Fibroblast of peridontal ligament (primary cell): Measurements from ENCODE around the gene KDM3B.
A peak's percentile ranks its signal among the peaks of the same experiment; 100 is the strongest.

Experiments
- DNase-seq: peaks from one replicate; pipeline ENCODE4 v3.0.0-alpha.2; 2010; ENCODE audit errors: extremely low read depth

The KDM3B gene

GRCh38 chr5:138448481-138449398 is 96.3 kb downstream of the KDM3B start:
- DNase-seq: peak; percentile 69

DNA sequence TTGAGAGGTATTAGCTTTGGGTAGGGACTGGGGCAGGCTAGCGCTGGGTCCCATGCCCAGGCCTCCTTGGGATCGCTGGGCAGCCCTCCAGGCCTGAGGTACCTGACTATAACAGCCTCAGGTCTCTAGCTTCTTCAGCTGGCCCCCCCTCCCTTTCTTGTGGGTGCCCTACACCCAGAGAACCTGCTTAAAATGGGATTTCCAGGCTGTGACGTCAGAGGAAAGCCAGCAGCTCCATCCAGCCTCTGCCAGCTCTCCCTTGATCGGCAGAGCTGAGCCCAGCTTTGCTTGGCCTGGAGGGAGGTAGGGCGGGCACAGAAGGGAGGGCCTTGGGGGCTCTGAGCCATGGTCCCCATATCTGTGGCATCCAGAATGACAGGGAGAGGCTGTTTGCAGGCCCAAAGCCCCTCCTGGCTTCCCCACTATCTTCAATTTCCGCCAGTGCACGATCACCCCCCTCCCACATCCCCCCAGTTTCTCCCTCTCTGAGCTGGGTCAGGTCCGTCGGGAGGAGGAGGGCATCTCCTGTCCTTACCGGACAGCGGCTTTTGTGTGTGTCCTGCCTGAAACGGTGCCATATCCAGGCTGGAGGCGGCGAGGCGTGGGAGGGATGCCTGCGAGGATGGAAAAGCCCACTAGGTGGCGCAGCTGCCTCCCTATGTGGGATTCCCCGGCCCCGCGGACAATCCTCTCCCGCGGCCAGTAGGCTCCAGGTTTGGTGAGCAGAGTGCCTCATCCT is 97.2 kb downstream of the KDM3B start:
- DNase-seq: peak; percentile 76

- DNase-seq: no peak
These were observed 98.5 kb downstream of the KDM3B start for GRCh38 chr5:138450971-138451370.

GRCh38 chr5:138452720-138453119 is 100.2 kb downstream of the KDM3B start:
- no peak for DNase-seq

GRCh38 chr5:138453590-138453989 is 101.1 kb downstream of the KDM3B start:
- no peak for DNase-seq

DNA sequence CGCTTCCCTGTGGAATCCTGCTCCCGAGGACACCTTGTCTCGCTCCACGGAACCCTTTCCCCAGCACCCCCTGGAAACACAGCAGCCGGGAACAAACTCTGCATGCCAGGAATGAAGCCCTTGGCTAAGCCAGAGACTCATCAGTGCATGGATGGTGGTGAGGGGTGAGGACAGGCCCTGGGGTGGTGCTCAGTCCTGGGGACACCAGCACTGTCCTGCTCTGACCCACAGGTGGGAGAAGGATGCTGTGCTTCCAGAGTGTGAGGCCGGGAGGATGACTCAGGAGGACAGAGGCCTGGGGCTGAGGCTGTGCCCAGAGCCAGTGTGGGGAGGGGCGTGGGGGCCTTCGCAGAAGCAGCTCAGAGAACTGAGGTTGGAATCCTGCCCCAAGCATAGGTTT is 101.6 kb downstream of the KDM3B start:
- no peak for DNase-seq

DNA sequence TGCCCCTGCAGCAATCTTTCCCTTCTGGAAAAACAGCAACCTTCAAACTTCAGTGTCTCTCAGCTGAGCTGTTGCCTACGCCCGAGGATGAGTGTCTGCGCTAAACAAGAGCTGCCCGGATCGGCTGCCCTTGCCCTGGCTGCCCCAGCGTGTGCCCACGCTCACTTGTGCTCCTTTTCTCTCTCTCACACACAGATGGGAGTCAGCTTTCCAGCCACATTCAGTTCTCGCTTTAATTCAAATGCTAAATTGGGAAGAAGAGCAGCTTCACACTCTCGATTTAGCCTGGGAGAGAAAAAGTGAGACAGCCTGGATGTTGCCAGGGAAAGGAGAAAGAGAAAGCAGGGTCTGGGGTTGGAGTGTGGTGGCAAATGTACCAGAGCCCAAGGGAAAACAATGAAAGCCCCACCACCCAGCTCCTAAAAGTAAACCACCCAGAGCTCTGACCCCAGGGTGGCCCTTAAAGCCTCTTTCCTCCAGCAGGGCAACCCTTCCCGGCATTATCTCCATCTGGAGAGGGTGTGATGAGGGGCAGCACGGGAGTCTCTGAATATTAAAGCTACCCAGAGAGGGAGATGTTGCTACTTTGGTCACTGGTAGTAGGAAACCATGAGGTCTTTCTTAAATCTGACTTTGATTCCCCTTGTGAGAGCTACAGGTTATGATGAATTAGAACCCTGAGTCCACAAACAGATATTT is 102.9 kb downstream of the KDM3B start:
- no peak for DNase-seq

DNA sequence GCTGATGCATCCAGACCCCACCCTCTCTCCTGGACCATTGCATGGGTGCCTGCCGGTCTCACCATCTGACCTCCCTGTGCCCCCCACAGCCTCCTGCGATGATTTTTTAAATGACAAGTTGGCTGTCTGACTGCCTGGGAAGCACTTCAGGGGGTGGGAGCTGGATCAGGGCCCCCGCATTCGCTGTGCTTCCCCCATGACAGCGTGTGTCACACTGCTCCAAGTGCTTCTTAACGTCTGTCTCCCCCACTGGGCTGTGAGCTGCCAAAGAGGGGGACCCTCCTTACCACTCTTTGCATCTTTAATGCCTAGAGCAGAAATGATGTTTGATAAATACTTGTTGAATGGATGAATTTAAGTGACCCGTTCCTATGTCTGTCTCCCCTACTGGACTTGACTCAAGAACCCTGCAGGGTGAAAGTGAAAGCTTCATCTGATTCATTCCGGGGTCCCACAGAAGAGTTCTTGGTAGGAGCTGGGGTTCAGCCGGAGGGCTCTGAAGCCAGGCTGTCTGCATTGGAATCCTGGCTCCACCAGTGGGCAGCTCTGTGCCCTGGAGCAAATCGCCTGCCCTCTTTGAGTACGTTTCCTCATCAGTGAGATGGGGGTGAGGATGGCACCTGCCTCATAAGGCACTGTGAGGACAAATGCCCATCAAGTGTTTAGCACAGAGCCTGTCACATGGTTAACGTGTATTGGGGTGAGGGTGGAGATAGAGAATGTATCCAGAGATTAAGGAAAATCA is 105.2 kb downstream of the KDM3B start:
- no peak for DNase-seq

DNA sequence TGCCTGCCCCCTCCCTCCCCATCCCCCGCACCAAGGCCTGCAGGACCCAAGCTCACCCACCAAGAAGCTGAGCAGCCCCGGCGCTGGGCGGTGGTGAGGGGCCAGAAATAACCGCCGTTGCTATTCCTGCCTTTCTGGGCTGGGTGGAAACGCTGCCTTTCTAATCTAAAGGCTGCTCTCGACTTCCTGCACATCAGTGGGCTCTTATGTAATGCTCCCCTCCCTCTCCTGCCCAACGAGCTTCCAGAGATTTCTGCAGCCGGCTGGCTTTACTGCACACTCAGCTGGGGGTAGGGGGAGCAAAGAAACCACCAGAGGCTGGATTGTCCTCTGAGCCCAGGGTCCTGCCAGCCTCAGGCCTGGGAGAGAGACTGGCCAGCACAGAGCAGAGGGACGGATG is 105.9 kb downstream of the KDM3B start:
- DNase-seq: no peak

GRCh38 chr5:138458856-138459255 is 106.4 kb downstream of the KDM3B start:
- DNase-seq: no peak

- DNase-seq: no peak
These were observed 106.9 kb downstream of the KDM3B start for GRCh38 chr5:138459311-138459933.

- DNase-seq: no peak
These were observed 107.7 kb downstream of the KDM3B start for GRCh38 chr5:138460032-138460693.

DNA sequence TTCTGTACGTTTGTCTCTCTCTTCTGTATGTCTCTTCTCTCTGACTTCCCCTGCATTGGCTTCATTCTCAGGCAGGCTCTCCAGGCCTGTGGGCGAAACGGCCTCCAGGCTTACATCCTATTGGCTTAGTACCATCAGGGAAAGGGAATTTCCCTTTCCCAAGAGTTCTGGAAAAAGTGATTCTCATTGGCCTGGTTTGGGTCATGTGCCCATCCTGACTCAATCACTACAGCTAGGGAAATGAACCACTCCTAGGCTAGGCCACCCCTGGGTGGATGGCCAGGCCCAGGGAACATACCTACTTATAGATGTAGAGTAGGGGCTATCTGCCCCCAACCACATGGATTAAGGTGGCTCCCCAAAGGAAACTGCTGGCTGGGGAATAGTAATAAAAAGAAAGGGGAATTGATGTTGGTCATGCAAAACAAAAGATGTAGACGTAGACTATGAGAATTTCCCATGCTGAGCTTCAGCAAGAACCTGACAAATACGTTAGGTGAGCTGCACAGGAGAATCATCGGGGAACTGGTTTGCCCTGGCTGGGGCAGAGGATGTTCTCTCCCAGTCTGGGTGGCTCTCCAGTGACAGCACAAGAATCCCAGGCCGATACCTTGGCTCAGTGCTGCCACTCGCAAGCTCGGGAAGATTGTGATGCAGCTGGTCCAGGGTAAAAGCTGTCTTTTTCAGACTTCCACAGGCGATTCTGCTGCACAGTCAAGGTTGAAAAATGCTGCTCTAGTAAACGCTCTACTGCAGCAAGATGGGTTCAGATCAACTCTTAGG is 109.0 kb downstream of the KDM3B start:
- DNase-seq: peak; percentile 89

DNA sequence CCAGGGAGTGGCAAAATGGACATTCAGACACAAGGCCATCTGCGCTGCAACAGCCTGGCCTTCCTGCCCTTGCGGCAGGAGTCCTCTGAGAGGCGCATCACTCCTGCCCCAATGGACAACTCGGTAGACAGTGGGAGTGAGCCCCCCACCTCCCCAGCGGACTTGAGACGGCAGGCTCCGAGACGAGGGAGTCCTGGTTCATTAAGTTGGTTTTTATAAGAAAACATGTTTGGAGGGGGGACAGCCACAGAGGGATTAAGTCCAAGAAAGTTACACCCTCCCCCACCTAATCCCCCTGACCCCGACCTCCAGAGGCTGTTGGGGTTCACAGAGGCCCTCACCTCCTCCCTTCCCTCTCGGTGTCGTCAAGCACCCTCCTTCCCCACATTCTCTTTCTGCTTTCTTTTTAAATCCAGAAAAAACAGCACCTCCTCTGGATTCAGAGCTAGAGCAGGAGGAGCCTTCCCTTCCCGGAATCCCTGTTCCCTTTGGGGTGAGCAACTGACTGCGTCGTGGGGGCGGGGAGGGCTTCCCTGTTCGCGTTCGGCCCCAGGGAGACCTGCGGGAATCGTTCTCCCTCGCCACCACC is 111.0 kb downstream of the KDM3B start:
- peak; percentile 87 for DNase-seq

GRCh38 chr5:138464008-138464387 is 111.5 kb downstream of the KDM3B start:
- peak; percentile 94 for DNase-seq

- peak; percentile 99 for DNase-seq
These were observed 112.1 kb downstream of the KDM3B start for GRCh38 chr5:138464388-138465260.

DNA sequence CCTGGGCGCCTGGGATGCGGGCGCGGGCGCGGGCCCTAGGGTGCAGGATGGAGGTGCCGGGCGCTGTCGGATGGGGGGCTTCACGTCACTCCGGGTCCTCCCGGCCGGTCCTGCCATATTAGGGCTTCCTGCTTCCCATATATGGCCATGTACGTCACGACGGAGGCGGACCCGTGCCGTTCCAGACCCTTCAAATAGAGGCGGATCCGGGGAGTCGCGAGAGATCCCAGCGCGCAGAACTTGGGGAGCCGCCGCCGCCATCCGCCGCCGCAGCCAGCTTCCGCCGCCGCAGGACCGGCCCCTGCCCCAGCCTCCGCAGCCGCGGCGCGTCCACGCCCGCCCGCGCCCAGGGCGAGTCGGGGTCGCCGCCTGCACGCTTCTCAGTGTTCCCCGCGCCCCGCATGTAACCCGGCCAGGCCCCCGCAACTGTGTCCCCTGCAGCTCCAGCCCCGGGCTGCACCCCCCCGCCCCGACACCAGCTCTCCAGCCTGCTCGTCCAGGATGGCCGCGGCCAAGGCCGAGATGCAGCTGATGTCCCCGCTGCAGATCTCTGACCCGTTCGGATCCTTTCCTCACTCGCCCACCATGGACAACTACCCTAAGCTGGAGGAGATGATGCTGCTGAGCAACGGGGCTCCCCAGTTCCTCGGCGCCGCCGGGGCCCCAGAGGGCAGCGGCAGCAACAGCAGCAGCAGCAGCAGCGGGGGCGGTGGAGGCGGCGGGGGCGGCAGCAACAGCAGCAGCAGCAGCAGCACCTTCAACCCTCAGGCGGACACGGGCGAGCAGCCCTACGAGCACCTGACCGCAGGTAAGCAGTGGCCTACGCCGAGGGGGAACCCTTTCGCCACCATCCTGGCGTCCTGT is 113.0 kb downstream of the KDM3B start, which contains the start of gene EGR1:
Gene EGR1 (plus strand): TSS at position 219 of the 864 bp plus-strand sequence. CDS start 283 bp downstream, at position 502.
- DNase-seq: peak; percentile 93
